NCI-H2196 (cell line): ENCODE measurements around the gene CRYBG1.
A peak's percentile ranks its signal among the peaks of the same experiment; 100 is the strongest.

Experiments
- DNase-seq: peaks from one replicate; lab custom pipeline; 2025; ENCODE audit not compliant: unreplicated experiment; lab: John Stamatoyannopoulos, UW

The CRYBG1 gene

GRCh38 chr6:106419900-106420613 is 59.5 kb downstream of the CRYBG1 start:
- no peak for DNase-seq

GRCh38 chr6:106421496-106421895 is 61.0 kb downstream of the CRYBG1 start:
- no peak for DNase-seq

- DNase-seq = no peak
These were observed 62.0 kb downstream of the CRYBG1 start for GRCh38 chr6:106422534-106422933.

GRCh38 chr6:106425382-106425781 is 64.9 kb downstream of the CRYBG1 start:
- DNase-seq = no peak

GRCh38 chr6:106426250-106426970 is 65.9 kb downstream of the CRYBG1 start:
- no peak for DNase-seq

GRCh38 chr6:106430466-106430865 is 69.9 kb downstream of the CRYBG1 start:
- no peak for DNase-seq

GRCh38 chr6:106431405-106431804 is 70.9 kb downstream of the CRYBG1 start:
- DNase-seq = no peak

GRCh38 chr6:106431972-106432371 is 71.5 kb downstream of the CRYBG1 start:
- no peak for DNase-seq

GRCh38 chr6:106434530-106434929 is 74.0 kb downstream of the CRYBG1 start:
- DNase-seq = no peak

- DNase-seq = no peak
These were observed 78.9 kb downstream of the CRYBG1 start for GRCh38 chr6:106439459-106439858.

GRCh38 chr6:106440546-106440945 is 80.0 kb downstream of the CRYBG1 start:
- no peak for DNase-seq

- no peak for DNase-seq
These were observed 81.9 kb downstream of the CRYBG1 start for GRCh38 chr6:106442395-106442794.

- peak; percentile 74 for DNase-seq
These were observed 84.4 kb downstream of the CRYBG1 start for GRCh38 chr6:106444777-106445507.

GRCh38 chr6:106445508-106445878 is 85.0 kb downstream of the CRYBG1 start:
- DNase-seq = no peak

- DNase-seq = peak; percentile 17
These were observed 85.9 kb downstream of the CRYBG1 start for GRCh38 chr6:106446287-106446885.

- DNase-seq = no peak
These were observed 86.5 kb downstream of the CRYBG1 start for GRCh38 chr6:106446983-106447382.

GRCh38 chr6:106448000-106448426 is 87.5 kb downstream of the CRYBG1 start:
- DNase-seq = no peak

GRCh38 chr6:106450653-106451052 is 90.1 kb downstream of the CRYBG1 start:
- no peak for DNase-seq

- DNase-seq = no peak
These were observed 90.9 kb downstream of the CRYBG1 start for GRCh38 chr6:106451439-106451838.

GRCh38 chr6:106452628-106453027 is 92.1 kb downstream of the CRYBG1 start:
- no peak for DNase-seq

GRCh38 chr6:106453756-106454367 is 93.3 kb downstream of the CRYBG1 start:
- no peak for DNase-seq
